Small intestine (tissue), 7 donors: Measurements from ENCODE around the gene SUN3. TPM values are rescaled to one million over a fixed set of nuclear protein-coding genes. Genes with fewer than 3 reads are reported as not detected.

Experiments
- DNase-seq, 2 donors: peaks; one replicate each; pipeline versions ENCODE4 v3.0.0 to v3.0.0-alpha.2; 2013
- FAIRE-seq: peaks from 2 replicates; lab custom pipeline; 2012; peaks lifted over from hg19 to GRCh38; lab: Jason Lieb, UNC
- H3K27ac ChIP-seq, 3 donors: one replicate each; pipeline ENCODE4 v1.5.1; 2013; ENCODE audit warnings: low read length in 2 of 3, mild to moderate bottlenecking in 2 of 3, control low read depth in 1 of 3, inconsistent platforms in 1 of 3, low read depth in 1 of 3, moderate library complexity in 1 of 3
- H3K27me3 ChIP-seq, 3 donors: one replicate each; pipeline ENCODE4 v1.6.1; 2013; ENCODE audit warnings: low read length in 3 of 3, inconsistent platforms in 1 of 3; ENCODE audit not compliant: control insufficient read depth in 3 of 3, insufficient read depth in 3 of 3
- H3K36me3 ChIP-seq, 3 donors: one replicate each; pipeline ENCODE4 v1.6.1; 2013; ENCODE audit warnings: low read length in 3 of 3, inconsistent platforms in 1 of 3, low read depth in 1 of 3, mild to moderate bottlenecking in 1 of 3, moderate library complexity in 1 of 3; ENCODE audit not compliant: control insufficient read depth in 3 of 3, insufficient read depth in 2 of 3
- H3K4me1 ChIP-seq, 3 donors: one replicate each; pipeline ENCODE4 v1.6.1; 2013; ENCODE audit warnings: low read length in 2 of 3, inconsistent platforms in 1 of 3, low read depth in 1 of 3, mild to moderate bottlenecking in 1 of 3, moderate library complexity in 1 of 3; ENCODE audit not compliant: control insufficient read depth in 3 of 3, insufficient read depth in 2 of 3
- H3K4me3 ChIP-seq, 3 donors: one replicate each; pipeline ENCODE4 v1.5.1; 2013; ENCODE audit warnings: low read length in 3 of 3, control low read depth in 1 of 3, inconsistent platforms in 1 of 3, low read depth in 1 of 3, mild to moderate bottlenecking in 1 of 3, moderate library complexity in 1 of 3
- H3K9me3 ChIP-seq, 2 donors: one replicate each; pipeline ENCODE4 v1.6.1; 2013; ENCODE audit warnings: low read depth in 1 of 2, low read length in 1 of 2; ENCODE audit not compliant: control insufficient read depth in 2 of 2, insufficient read depth in 1 of 2
- WGBS, 3 donors: extraction: QIAGEN DNeasy Blood & Tissue Kit; methylation state at CpG; one replicate each; pipeline ENCODE4 v1.1.7; 2013; 5-methylcytosine and 5-hydroxymethylcytosine counted together
- polyA plus RNA-seq, 4 donors: library from polyadenylated mRNA; stranded (reverse) in 3 of 4; unstranded in 1 of 4; fragments of 200-250 nt in 3 of 4; fragments of 120-200 nt in 1 of 4; gene quantifications; one replicate each; pipeline versions ENCODE4 v1.2.1 to v1.2.3, GENCODE V29; 2013
- donor health status: healthy with polysubstance abuse.
- donor health status: control.
- donor health status: control.
- donor health status: Bipolar disorder and iron deficiency.
- donor health status: healthy.

Gene SUN3
- polyA plus RNA-seq, 4 donors = not detected

DNA sequence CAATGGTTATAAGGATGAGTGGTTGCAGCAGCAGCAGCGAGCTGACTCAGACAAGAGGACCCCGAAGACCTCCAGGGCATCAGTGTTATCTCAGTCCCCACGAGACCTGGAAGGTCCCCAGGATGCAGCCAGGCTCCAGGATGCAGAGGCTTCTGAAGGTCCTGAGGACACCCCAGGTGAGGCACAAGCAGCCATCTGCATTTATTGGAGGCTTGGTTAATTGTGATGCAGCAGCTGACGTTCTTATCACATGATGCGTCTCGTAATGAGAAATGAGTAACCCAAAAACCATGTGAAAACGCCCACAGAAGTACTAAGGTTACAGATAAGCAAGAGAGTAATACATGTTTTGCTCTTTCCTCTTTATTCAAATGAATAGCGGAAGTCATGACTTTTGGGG lies 23.8 kb upstream of the SUN3 start:
- 46 to 63% (median 51%) methylated on average over 8 of the region's 8 CpGs for WGBS, 3 donors
- Histone ChIP-seq H3K9me3 (no peaks in the 10 kb centered on the region), H3K27ac (peak overlapping the region in 1 of 3 donors; percentile 65), H3K4me1 (peaks cover 0 to 7% (median 3%) of the 10 kb centered on the region in 3 donors), H3K36me3 (no peaks in the 10 kb centered on the region), H3K4me3 (no peak overlapping the region), H3K27me3 (no peaks in the 10 kb centered on the region)
- FAIRE-seq (no peak), DNase-seq (peak; percentile 82 to 84)

DNA sequence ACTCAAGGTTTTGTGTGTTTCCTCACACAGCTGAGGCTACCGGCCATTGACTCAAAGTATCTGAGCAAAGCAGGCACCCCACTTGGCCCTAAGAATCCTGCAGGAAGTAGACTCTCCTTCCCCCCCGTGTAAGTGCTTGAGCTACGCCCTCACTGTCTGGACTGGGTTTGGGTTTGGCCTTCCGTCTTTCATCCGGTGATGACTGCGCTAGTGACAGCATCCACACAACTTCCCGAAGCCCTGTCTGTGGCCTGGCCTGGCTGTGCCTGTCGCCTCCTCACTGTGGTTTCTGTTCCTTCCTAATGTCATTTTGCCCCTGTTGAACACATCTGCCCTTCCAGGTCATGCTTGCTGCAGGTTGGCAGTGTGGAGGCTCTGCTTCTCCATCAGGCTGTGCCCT lies 20.9 kb upstream of the SUN3 start:
- WGBS, 3 donors = 73 to 84% (median 79%) methylated on average over 8 of the region's 8 CpGs
- DNase-seq (no peak), FAIRE-seq (no peak)

DNA sequence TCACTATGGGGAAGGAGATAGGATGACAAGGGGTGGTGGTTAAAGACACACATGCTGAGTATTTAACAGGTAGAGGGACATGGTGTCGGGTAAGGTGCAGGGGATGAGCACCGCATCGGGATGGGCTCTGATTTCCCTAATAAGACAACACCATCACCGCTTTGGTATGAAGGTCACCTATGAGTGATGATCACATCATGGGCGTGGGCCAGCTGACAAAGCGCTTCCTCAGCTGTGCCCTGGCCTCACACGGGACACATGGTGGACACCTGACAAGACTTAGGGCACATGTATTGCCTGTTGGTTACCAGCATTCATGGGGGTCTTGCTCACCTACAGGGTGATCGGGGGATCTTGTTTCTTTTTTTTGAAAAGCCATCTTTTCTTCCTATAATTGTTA lies 19.2 kb upstream of the SUN3 start:
- H3K9me3 ChIP-seq = no peaks in the 10 kb centered on the region
- H3K36me3 ChIP-seq = no peaks in the 10 kb centered on the region
- H3K27me3 ChIP-seq = peaks cover 0 to under 1% (median 0%) of the 10 kb centered on the region in 3 donors
- no peak for FAIRE-seq
- 89 to 92% (median 92%) methylated on average over 8 of the region's 8 CpGs for WGBS, 3 donors
- no peak overlapping the region for H3K27ac ChIP-seq
- DNase-seq = no peak
- peaks cover 0 to 4% (median 0%) of the 10 kb centered on the region in 3 donors for H3K4me1 ChIP-seq
- no peak overlapping the region for H3K4me3 ChIP-seq

More for the DNA sequence above, 20.9 kb upstream of the SUN3 start:
- no peaks in the 10 kb centered on the region for H3K27me3 ChIP-seq
- H3K9me3 ChIP-seq = no peaks in the 10 kb centered on the region
- H3K4me3 ChIP-seq = no peak overlapping the region
- no peak overlapping the region for H3K27ac ChIP-seq
- peaks cover 0 to 7% (median 3%) of the 10 kb centered on the region in 3 donors for H3K4me1 ChIP-seq
- no peaks in the 10 kb centered on the region for H3K36me3 ChIP-seq

DNA sequence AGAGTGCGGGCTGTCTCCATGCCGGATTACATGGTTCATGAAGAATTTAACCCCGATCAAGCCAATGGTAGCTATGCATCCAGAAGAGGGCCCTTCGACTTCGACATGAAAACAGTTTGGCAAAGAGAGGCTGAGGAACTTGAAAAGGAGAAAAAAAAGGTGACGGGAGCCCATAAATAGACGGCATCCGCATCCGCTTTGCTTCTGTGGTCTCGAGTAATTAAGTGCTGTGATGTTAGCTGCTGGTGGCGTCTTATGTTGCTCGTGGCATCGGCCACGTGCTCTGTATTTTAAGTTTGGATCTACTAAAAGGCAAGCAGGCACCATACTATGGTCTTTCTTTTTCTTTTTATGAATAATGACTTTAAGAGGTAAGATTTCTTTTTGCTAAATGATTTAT lies 17.6 kb upstream of the SUN3 start:
- H3K9me3 ChIP-seq = no peaks in the 10 kb centered on the region
- no peaks in the 10 kb centered on the region for H3K36me3 ChIP-seq
- WGBS, 3 donors = 69 to 86% (median 77%) methylated on average over 14 of the region's 14 CpGs
- no peak overlapping the region for H3K4me3 ChIP-seq
- peaks cover 0 to 3% (median 0%) of the 10 kb centered on the region in 3 donors for H3K27me3 ChIP-seq
- no peaks in the 10 kb centered on the region for H3K4me1 ChIP-seq
- FAIRE-seq (no peak), DNase-seq (no peak)
- H3K27ac ChIP-seq = no peak overlapping the region

DNA sequence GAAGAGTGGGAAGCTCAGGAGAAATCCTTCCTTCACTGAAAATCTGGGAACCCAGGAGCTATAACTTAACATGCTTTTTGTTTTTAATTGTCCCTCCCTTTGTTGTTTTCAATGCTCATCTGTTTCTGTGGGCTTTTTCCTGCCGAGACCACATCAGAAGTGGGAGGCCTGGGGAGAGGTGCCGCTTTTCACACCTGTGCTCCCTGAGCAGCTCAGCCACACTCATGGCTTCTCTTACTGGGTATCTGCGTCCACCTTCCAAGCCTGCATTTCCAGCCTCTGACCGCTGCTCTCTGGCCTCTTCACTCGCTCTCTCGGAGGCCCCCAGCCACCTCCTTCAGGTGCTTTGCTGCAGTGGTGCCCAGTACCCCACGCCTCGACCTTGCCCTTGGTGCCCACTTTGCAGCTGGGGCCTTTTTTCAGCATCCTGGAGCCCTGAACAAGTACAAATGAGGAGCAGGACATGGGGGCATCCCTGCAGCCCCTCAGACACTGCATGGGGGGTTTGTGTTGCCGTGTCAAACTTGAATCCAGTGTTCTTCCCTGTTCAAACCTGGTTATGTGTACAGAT lies 16.4 kb upstream of the SUN3 start:
- WGBS, 3 donors = 74 to 80% (median 75%) methylated on average over 9 of the region's 9 CpGs
- no peak for FAIRE-seq

DNA sequence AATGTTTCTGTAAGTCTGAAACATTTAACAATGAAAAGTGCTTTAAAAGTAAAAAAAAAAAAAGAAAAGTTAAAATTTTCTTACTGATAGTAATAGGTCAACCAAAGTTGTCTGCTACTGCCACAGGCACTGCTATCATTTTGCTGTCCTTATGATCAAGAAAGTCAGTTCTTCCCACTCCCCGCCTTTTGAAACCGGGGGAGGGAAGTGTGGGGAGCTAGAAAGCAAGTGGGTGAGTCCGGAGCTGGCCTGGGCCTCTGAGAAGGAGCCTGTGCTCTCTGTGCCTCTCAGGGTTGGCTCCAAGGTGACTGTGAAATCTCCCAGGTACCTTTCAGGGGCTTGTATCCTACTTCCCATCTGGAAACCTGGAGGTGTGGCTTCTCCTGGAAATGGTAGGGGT lies 13.7 kb upstream of the SUN3 start:
- no peaks in the 10 kb centered on the region for H3K36me3 ChIP-seq
- H3K9me3 ChIP-seq = no peaks in the 10 kb centered on the region
- 61 to 71% (median 64%) methylated on average over 3 of the region's 3 CpGs for WGBS, 3 donors
- no peak for FAIRE-seq
- H3K27me3 ChIP-seq = peaks cover 0 to 6% (median 0%) of the 10 kb centered on the region in 3 donors
- H3K4me3 ChIP-seq = no peak overlapping the region
- no peaks in the 10 kb centered on the region for H3K4me1 ChIP-seq
- no peak for DNase-seq
- H3K27ac ChIP-seq = no peak overlapping the region

More for the DNA sequence above, 16.4 kb upstream of the SUN3 start:
- H3K36me3 ChIP-seq = no peaks in the 10 kb centered on the region
- DNase-seq = no peak
- H3K9me3 ChIP-seq = no peaks in the 10 kb centered on the region
- no peak overlapping the region for H3K27ac ChIP-seq
- H3K4me3 ChIP-seq = no peak overlapping the region
- peaks cover 0 to 3% (median 0%) of the 10 kb centered on the region in 3 donors for H3K27me3 ChIP-seq
- H3K4me1 ChIP-seq = no peaks in the 10 kb centered on the region

DNA sequence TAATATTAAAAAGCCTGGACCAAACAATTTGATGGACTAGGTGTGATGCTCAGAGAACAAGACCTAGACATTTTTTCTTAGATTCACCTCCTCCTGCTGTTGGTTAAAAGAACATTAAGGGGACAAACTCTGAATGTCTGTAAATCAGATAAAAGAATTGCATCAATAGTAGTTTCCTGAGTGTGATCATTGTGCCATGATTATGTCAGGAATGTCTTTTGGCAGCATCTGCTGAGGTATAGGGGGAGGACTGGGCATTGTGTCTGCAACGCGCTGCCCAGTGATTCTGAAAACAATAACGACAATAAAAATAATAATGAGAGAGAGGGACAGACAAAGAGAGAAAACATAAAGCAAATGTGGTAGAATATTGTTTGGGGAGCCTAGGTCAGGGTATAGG lies 13.3 kb upstream of the SUN3 start:
- 80 to 90% (median 85%) methylated on average over 3 of the region's 3 CpGs for WGBS, 3 donors
- FAIRE-seq = no peak

DNA sequence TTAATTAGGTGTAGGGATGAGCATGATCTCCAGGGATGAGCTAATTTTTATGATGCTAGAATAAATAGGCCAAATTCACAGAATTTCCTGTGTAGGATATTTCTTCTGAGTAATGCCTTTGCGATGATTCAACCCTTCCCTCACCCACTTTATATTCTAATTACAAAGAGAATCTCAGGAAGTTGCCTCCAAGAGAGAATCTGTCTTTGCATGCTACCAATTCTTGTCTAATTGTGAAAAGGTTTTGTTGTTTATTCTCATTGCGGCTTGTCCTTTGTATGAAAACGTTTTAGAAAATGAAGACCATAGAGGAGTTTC lies 12.7 kb upstream of the SUN3 start:
- H3K27me3 ChIP-seq = peaks cover 0 to 13% (median 0%) of the 10 kb centered on the region in 3 donors
- H3K4me3 ChIP-seq = no peak overlapping the region
- no peaks in the 10 kb centered on the region for H3K9me3 ChIP-seq
- H3K4me1 ChIP-seq = no peaks in the 10 kb centered on the region
- DNase-seq = no peak
- no peak overlapping the region for H3K27ac ChIP-seq
- 75 to 84% (median 80%) methylated on average over 3 of the region's 3 CpGs for WGBS, 3 donors
- H3K36me3 ChIP-seq = no peaks in the 10 kb centered on the region
- FAIRE-seq = no peak

More for the DNA sequence above, 13.3 kb upstream of the SUN3 start:
- H3K27ac ChIP-seq = no peak overlapping the region
- H3K4me3 ChIP-seq = no peak overlapping the region
- no peaks in the 10 kb centered on the region for H3K9me3 ChIP-seq
- no peaks in the 10 kb centered on the region for H3K36me3 ChIP-seq
- DNase-seq = no peak
- peaks cover 0 to 8% (median 0%) of the 10 kb centered on the region in 3 donors for H3K27me3 ChIP-seq
- no peaks in the 10 kb centered on the region for H3K4me1 ChIP-seq
